ENCODE measurements around the gene PIK3IP1. TPM values are rescaled to one million over a fixed set of nuclear protein-coding genes. Genes with fewer than 3 reads are reported as not detected.

The PIK3IP1 gene
- total RNA-seq, 4 donors from 2014 or later: 7.0 to 53.0 (median 19.2) TPM

GRCh38 chr22:31272522-31273446 is 19.5 kb downstream of the PIK3IP1 start:
- intact Hi-C loops (cut with DNase I): no loop called here
- no peak for TF ChIP-seq POLR2A (IDR thresholded peaks at IDR 0.05)
- peak; percentile 57 to 77 (median 70) for TF ChIP-seq CTCF (IDR thresholded peaks at IDR 0.05)
- Histone ChIP-seq H3K4me3 (no peak overlapping the region), H3K4me1 (peaks cover 0 to 48% (median 8%) of the 10 kb centered on the region in 3 donors), H3K27me3 (no peaks in the 10 kb centered on the region), H3K36me3 (peaks cover 17 to 100% (median 45%) of the 10 kb centered on the region in 3 donors), H3K27ac (peak overlapping the region in 2 of 4 donors; percentile 45 to 46), H3K9me3 (no peaks in the 10 kb centered on the region)
- no peak for DNase-seq
- 57 to 61% methylated on average over 6 to 14 of the region's 15 CpGs for WGBS, 2 donors

GRCh38 chr22:31271485-31271884 is 20.8 kb downstream of the PIK3IP1 start:
- DNase-seq: no peak
- H3K27ac ChIP-seq: peak overlapping the region in 1 of 4 donors; percentile 30
- H3K9me3 ChIP-seq: no peaks in the 10 kb centered on the region
- peaks cover 0 to 43% (median 8%) of the 10 kb centered on the region in 3 donors for H3K4me1 ChIP-seq
- intact Hi-C loops (cut with DNase I): no loop called here
- H3K4me3 ChIP-seq: no peak overlapping the region
- peaks cover 24 to 100% (median 43%) of the 10 kb centered on the region in 3 donors for H3K36me3 ChIP-seq
- H3K27me3 ChIP-seq: no peaks in the 10 kb centered on the region
- TF ChIP-seq POLR2A (IDR thresholded peaks at IDR 0.05): no peak
- no peak for TF ChIP-seq CTCF (IDR thresholded peaks at IDR 0.05)
- 76 to 88% methylated on average over 3 of the region's 3 CpGs for WGBS, 2 donors

GRCh38 chr22:31271026-31271425 is 21.3 kb downstream of the PIK3IP1 start:
- intact Hi-C loops (cut with DNase I): no loop called here
- Histone ChIP-seq H3K4me3 (no peak overlapping the region), H3K27me3 (no peaks in the 10 kb centered on the region), H3K9me3 (no peaks in the 10 kb centered on the region), H3K4me1 (peaks cover 0 to 41% (median 8%) of the 10 kb centered on the region in 3 donors), H3K36me3 (peaks cover 27 to 100% (median 43%) of the 10 kb centered on the region in 3 donors), H3K27ac (no peak overlapping the region)
- WGBS, 2 donors: 89 to 93% methylated on average over 4 of the region's 4 CpGs
- TF ChIP-seq CTCF (IDR thresholded peaks at IDR 0.05): no peak
- TF ChIP-seq POLR2A (IDR thresholded peaks at IDR 0.05): no peak
- DNase-seq: no peak

GRCh38 chr22:31269892-31270579 is 22.3 kb downstream of the PIK3IP1 start:
- intact Hi-C loops (cut with DNase I): no loop called here
- H3K4me3 ChIP-seq: no peak overlapping the region
- 72 to 85% methylated on average over 2 to 3 of the region's 3 CpGs for WGBS, 2 donors

More at GRCh38 chr22:31269892-31270579, 22.3 kb downstream of the PIK3IP1 start:
- Histone ChIP-seq H3K27me3 (no peaks in the 10 kb centered on the region), H3K36me3 (peaks cover 34 to 100% (median 43%) of the 10 kb centered on the region in 3 donors), H3K27ac (no peak overlapping the region), H3K4me1 (peaks cover 0 to 31% (median 7%) of the 10 kb centered on the region in 3 donors), H3K9me3 (no peaks in the 10 kb centered on the region)
- TF ChIP-seq CTCF (IDR thresholded peaks at IDR 0.05) (no peak), POLR2A (IDR thresholded peaks at IDR 0.05) (no peak)
- no peak for DNase-seq
